Right lung (tissue), 5 donors: ENCODE results near the gene KLHL26. TPM values are rescaled to one million over a fixed set of nuclear protein-coding genes. Genes with fewer than 3 reads are reported as not detected.

ENCODE experiments used
- DNase-seq, 2 donors: peaks; one replicate each; pipeline ENCODE4 v3.0.0-alpha.2; 2013
- polyA plus RNA-seq, 5 donors: library from polyadenylated mRNA; unstranded; fragments of 120-200 nt; gene quantifications; one replicate each; pipeline versions ENCODE4 v1.2.1 to v1.2.3, GENCODE V29; 2013; ENCODE audit warnings: inconsistent platforms in 1 of 5, low replicate concordance in 1 of 5; ENCODE audit not compliant: insufficient read length in 5 of 5, insufficient read depth in 1 of 5

Gene KLHL26
- polyA plus RNA-seq, 5 donors, result 3.1 to 9.9 (median 5.3) TPM

GRCh38 chr19:18710996-18711751, 74.3 kb downstream of the KLHL26 start:
- peak; percentile 56 to 60 for DNase-seq

DNA sequence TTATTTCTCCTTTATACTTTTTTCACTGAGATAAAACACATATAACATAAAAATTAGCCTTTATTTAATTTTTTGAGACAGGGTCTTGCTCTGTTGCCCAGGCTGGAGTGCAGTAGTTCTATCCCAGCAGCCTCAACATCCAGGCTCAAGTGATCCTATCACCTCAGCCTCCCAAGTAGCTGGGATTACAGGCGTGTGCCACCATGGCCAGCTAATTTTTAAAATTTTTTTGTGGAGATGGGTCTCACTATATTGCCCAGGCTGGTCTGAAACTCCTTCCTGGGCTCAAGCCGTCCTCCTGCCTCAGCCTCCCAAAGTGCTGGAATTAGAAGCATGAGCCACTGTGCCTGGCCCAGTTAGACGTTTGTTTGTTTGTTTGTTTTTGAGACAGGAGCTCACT, 75.1 kb downstream of the KLHL26 start:
- no peak for DNase-seq

DNA sequence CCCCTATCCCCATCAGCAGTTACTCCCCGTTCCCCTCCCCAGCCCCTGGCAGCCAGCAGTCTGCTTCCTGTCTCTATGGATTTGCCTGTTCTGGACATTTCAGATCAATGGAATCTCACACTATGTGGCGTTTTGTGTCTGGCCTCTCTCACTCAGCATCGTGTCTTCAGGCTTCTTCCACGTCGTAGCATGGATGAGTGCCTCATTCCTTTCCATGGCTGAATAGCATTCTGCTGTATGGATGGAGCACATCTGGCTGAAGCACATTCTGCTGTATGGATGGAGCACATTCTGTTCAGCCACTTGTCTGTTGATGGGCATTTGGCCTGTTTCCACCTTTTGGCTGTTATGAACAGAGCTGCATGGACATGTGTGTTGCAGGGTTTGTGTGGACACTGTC, 76.2 kb downstream of the KLHL26 start:
- DNase-seq, result peak; percentile 44 to 60

DNA sequence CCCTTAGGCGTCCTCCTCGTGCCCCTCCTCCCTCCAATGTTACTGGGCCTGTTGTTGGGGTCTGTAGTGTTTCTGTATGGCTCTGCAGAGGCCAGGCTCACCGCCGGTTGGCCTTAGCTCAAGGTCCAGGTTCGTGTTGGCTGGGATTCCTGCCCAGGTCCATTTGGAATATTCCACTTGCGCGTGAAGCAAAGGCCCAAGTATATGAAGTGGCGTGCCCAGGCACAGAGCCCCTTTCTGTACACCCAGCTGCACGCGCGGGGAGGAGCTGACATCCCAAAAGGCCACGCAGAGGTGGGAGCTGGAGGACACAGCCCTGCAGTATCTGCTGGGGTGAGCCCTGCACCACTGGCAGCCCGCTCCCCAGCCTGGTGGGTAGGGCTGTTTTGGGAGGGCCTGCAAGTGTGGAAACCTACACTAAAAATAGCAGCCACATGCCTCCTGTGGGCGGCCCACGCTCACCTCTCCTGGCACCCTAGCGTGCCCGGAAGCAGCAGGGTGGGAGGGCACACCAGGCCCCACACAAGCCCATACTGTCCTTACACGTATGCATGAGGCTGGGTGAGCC, 76.8 kb downstream of the KLHL26 start:
- DNase-seq, result no peak

- DNase-seq, result no peak
These were observed 78.6 kb downstream of the KLHL26 start for GRCh38 chr19:18715416-18715815.

GRCh38 chr19:18716857-18717256, 80.0 kb downstream of the KLHL26 start:
- no peak for DNase-seq

DNA sequence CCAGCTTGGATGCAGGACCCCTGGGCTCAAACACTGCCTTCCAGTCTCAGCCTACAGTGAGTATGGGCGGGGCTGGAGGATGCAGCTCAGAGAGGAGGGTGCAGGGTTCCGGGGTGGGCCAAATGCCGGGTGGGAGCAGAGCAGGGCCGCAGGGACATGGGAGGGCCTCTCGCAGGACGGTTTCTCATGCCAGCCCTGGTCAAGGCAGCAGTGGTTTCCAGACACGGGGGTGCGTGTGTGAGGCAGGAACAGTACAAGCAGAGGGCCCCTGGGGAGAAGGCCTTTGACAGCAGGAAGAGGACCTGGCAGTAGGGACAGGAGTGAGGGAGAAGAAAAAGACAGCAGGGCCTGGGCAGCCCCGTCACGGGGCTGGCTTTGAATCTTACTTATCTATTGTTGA, 80.8 kb downstream of the KLHL26 start:
- DNase-seq, result no peak

- DNase-seq, result no peak
These were observed 81.2 kb downstream of the KLHL26 start for GRCh38 chr19:18718015-18718526.

DNA sequence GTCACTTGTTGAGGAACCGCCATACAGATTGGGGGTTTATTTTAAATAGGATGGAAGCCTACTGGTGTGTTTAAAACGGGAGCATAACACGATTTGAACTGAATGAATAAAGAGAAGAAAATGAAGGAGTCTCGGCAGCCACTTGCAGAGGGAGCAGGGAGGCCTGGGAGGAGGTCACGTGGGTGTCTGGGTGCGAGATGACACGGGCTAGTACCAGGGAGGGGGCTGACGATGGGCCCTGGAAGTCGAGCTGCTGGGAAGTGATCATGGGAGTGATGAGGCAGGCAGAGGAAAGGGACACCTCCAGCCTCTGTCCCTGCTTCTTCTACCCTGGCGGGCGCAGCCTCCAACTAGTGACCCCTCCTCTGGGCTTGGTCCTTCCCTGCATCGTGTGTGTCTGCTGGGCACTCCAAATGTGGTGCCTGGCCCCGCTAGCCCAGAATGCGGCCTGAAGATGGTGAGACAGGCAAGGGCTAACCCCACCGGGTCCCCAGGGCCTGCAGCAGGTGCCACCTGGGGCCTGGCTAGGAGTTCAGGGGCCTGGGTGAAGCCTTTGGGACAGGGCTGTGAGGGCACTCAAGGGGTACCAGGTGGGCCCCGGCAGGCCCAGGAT, 82.1 kb downstream of the KLHL26 start:
- no peak for DNase-seq

DNA sequence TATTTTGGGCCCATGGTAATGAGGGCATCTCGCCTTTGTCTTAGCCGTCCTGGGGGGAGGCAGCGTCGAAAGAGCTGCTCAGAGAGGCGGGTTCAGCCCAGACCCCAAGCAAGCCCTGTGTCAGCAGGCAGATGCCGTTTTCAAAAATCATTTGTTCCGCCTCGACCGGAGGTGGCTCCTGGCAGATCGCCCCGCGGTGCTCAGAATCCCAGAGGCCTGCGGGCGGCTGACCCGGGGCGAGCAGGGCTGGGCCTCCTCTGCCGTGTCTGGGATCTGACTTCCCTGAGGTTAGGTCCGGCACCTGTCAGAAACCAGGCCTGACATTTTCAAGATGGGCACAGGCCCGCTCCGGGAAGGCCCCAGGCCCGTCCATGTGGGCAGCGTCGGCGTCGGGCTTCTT, 82.7 kb downstream of the KLHL26 start:
- no peak for DNase-seq

Other genes starting within 250 kb of the KLHL26 start
- 1 to 10 TPM in 4 of 5 donors, under 1 TPM in 1; 0.80 to 2.3 (median 1.6) TPM for gene LRRC25, start 239.4 kb upstream of the KLHL26 start, polyA plus RNA-seq
- 100 to 1,000 TPM in 1 of 5 donors, 10 to 100 TPM in 4; 48.4 to 133 (median 73.2) TPM for gene SSBP4, start 217.6 kb upstream of the KLHL26 start, polyA plus RNA-seq
- 100 to 1,000 TPM in 3 of 5 donors, 10 to 100 TPM in 2; 87.8 to 211 (median 117) TPM for gene ISYNA1, start 198.9 kb upstream of the KLHL26 start, polyA plus RNA-seq
- gene ELL, start 115.0 kb upstream of the KLHL26 start, polyA plus RNA-seq, result 10 to 100 TPM in 2 of 5 donors, 1 to 10 TPM in 3; 6.9 to 12.4 (median 9.0) TPM
- gene FKBP8, start 93.5 kb upstream of the KLHL26 start, polyA plus RNA-seq, result 100 to 1,000 TPM; 161 to 287 (median 204) TPM
- 10 to 100 TPM; 65.2 to 89.5 (median 73.3) TPM for gene KXD1, start 79.2 kb upstream of the KLHL26 start, polyA plus RNA-seq
- gene UBA52, start 65.2 kb upstream of the KLHL26 start, polyA plus RNA-seq, result 1,000 to 10,000 TPM in 1 of 5 donors, 100 to 1,000 TPM in 4; 870 to 1,083 (median 885) TPM
- 10 to 100 TPM; 20.5 to 52.2 (median 24.2) TPM for gene REX1BD, start 48.2 kb upstream of the KLHL26 start, polyA plus RNA-seq
- 100 to 1,000 TPM; 178 to 372 (median 239) TPM for gene CRLF1, start 30.2 kb upstream of the KLHL26 start, polyA plus RNA-seq
- 10 to 100 TPM; 24.7 to 44.5 (median 32.4) TPM for gene TMEM59L, start 24.2 kb upstream of the KLHL26 start, polyA plus RNA-seq
- gene CRTC1, start 46.7 kb downstream of the KLHL26 start, polyA plus RNA-seq, result 10 to 100 TPM; 12.8 to 26.9 (median 16.0) TPM
- gene COMP, start 154.3 kb downstream of the KLHL26 start, polyA plus RNA-seq, result under 1 TPM in 1 of 5 donors, not detected in 4; 0.60 TPM
- 10 to 100 TPM; 34.0 to 58.4 (median 52.9) TPM for gene UPF1, start 194.9 kb downstream of the KLHL26 start, polyA plus RNA-seq